Right atrium auricular region (tissue), 2 donors: Measurements from ENCODE around the gene SCGB1D4. TPM values are rescaled to one million over a fixed set of nuclear protein-coding genes. Genes with fewer than 3 reads are reported as not detected.
"Not testable (repeated sequence)": the region's sequence is repeated elsewhere in the genome, so short reads cannot be mapped to it uniquely, and the experiment has no call there.

Source experiments
- DNase-seq: peaks from one replicate; pipeline ENCODE4 v3.0.0-alpha.2; 2019; ENCODE audit warnings: low spot score
- H3K27ac ChIP-seq, 2 donors: fragments of 200-600 bp; sonication (generic); 1 replicate in 1 of 2; 2 replicates in 1 of 2; pipeline ENCODE4 v1.5.1; 2016 to 2019
- H3K27me3 ChIP-seq, 2 donors: fragments of 200-600 bp; sonication (generic); one replicate each; pipeline versions ENCODE4 v1.5.1 to v1.6.0; 2017 to 2019
- H3K36me3 ChIP-seq: fragments of 200-600 bp; sonication (generic); one replicate; pipeline ENCODE4 v1.5.1; 2016
- H3K4me1 ChIP-seq, 2 donors: fragments of 200-600 bp; sonication (generic); one replicate each; pipeline versions ENCODE4 v1.5.1 to v1.6.0; 2017 to 2019
- H3K4me3 ChIP-seq, 2 donors: fragments of 200-600 bp; sonication (generic); 1 replicate in 1 of 2; 2 replicates in 1 of 2; pipeline ENCODE4 v1.5.1; 2017 to 2019; ENCODE audit warnings: mild to moderate bottlenecking in 1 of 2, moderate library complexity in 1 of 2
- H3K9me3 ChIP-seq, 2 donors: fragments of 200-600 bp; sonication (generic); one replicate each; pipeline ENCODE4 v1.5.1; 2019
- total RNA-seq, 2 donors: library from RNA; depleted of rRNA; stranded (reverse); fragments of >200 nt; gene quantifications; one replicate each; pipeline ENCODE4 v1.1.0, GENCODE V29; 2016
- TF ChIP-seq, protein P1 (sequence below), 2 donors: fragments of 200-600 bp; sonication (generic); IDR thresholded peaks; one replicate each; pipeline ENCODE4 v1.5.1; 2019; ENCODE audit warnings: antibody characterized with exemption in 2 of 2

SCGB1D4 gene
- total RNA-seq, 2 donors from 2014 or later: not detected

- Histone ChIP-seq H3K4me1 (peaks cover 0 to 19% of the 10 kb centered on the region in 2 donors), H3K36me3 (no peaks in the 10 kb centered on the region), H3K9me3 (no peaks in the 10 kb centered on the region), H3K27ac (no peak overlapping the region), H3K4me3 (peak overlapping the region; percentile 72), H3K27me3 (no peaks in the 10 kb centered on the region)
- TF ChIP-seq, protein P1, sequence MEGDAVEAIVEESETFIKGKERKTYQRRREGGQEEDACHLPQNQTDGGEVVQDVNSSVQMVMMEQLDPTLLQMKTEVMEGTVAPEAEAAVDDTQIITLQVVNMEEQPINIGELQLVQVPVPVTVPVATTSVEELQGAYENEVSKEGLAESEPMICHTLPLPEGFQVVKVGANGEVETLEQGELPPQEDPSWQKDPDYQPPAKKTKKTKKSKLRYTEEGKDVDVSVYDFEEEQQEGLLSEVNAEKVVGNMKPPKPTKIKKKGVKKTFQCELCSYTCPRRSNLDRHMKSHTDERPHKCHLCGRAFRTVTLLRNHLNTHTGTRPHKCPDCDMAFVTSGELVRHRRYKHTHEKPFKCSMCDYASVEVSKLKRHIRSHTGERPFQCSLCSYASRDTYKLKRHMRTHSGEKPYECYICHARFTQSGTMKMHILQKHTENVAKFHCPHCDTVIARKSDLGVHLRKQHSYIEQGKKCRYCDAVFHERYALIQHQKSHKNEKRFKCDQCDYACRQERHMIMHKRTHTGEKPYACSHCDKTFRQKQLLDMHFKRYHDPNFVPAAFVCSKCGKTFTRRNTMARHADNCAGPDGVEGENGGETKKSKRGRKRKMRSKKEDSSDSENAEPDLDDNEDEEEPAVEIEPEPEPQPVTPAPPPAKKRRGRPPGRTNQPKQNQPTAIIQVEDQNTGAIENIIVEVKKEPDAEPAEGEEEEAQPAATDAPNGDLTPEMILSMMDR (IDR thresholded peaks at IDR 0.05): no peak
- DNase-seq: no peak
Observed at GRCh38 chr11:62338218-62338617, 39.3 kb upstream of the SCGB1D4 start.

DNA sequence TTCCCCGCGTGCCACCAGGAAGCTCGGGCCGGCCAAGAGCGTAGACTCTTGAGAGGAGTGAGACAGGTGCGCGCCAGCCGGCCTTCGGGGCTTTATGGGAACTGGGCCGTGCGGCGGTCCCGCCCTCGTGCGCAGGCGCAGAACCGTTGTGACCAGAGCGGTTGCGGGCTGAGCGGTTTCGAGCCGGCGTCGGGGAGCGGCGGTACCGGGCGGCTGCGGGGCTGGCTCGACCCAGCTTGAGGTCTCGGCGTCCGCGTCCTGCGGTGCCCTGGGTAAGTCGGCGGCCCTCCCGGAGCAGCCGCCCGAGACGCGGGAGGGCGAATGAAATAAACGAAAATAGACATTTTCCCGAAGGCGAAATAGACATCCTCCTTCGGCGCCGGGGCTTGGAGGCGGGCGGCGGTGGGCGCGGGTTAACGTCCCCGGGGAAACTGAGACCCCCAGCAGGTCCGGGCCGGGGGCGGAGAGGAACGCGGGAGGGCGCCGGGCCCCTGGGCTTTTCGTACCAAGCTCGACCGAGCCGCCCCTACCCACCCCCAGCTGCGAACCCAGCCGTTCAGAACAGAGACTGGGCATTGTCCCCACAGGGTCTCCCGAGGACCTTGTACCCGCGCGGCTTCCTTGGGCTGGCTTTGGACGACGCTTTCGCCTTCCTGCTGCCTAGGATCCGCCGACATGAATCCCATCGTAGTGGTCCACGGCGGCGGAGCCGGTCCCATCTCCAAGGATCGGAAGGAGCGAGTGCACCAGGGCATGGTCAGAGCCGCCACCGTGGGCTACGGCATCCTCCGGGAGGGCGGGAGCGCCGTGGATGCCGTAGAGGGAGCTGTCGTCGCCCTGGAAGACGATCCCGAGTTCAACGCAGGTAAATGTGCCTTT lies 38.7 kb upstream of the SCGB1D4 start, which contains the start of gene ASRGL1:
Gene ASRGL1 (plus strand): TSS at position 146 of the 879 bp plus-strand sequence. CDS start 530 bp downstream, at position 676.
- Histone ChIP-seq H3K4me3 (peak within 1 kb of the TSS; percentile 72), H3K27ac (peak within 1 kb of the TSS; percentile 48 to 49), H3K9me3 (no peaks in the 10 kb centered on the region), H3K36me3 (no peaks in the 10 kb centered on the region), H3K4me1 (peaks cover 0 to 19% of the 10 kb centered on the region in 2 donors), H3K27me3 (no peaks in the 10 kb centered on the region)
- peak; percentile 74 for DNase-seq
- TF ChIP-seq, protein P1 (IDR thresholded peaks at IDR 0.05): no peak

- H3K27ac ChIP-seq: peak overlapping the region; percentile 48 to 49
- not testable (repeated sequence) for H3K27me3 ChIP-seq, DNase-seq, H3K36me3 ChIP-seq, H3K9me3 ChIP-seq
- H3K4me1 ChIP-seq: peaks cover 0 to 19% of the 10 kb centered on the region in 2 donors
- peak overlapping the region; percentile 72 for H3K4me3 ChIP-seq
Observed at GRCh38 chr11:62336949-62337302, 38.1 kb upstream of the SCGB1D4 start.

DNA sequence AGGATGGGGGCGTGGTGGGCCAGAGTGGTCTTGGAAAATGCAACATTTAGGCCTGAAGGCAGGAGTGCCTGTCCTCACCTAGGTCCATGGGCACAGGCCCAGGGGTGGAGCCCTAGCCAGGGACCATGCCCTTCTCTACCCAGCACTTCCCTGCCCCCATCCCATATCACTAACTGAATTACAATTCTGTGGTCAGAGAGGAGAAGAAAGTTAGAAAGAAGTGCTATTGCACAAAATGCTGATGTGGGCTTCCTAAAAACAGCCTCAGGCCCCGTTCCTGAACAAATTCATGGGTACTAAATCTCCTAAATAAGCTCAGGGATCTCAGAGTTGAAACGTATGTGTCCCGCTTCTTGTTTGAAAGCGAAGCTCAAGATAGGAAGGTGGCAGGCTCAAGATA lies 34.9 kb upstream of the SCGB1D4 start:
- Histone ChIP-seq H3K9me3 (no peaks in the 10 kb centered on the region), H3K4me3 (no peak overlapping the region), H3K27me3 (no peaks in the 10 kb centered on the region), H3K4me1 (peaks cover 0 to 12% of the 10 kb centered on the region in 2 donors), H3K27ac (no peak overlapping the region), H3K36me3 (no peaks in the 10 kb centered on the region)
- DNase-seq: no peak
- TF ChIP-seq, protein P1 (IDR thresholded peaks at IDR 0.05): no peak

GRCh38 chr11:62331264-62331663 lies 32.4 kb upstream of the SCGB1D4 start:
- not testable (repeated sequence) for H3K9me3 ChIP-seq, H3K27ac ChIP-seq, H3K27me3 ChIP-seq, H3K4me1 ChIP-seq, H3K36me3 ChIP-seq, H3K4me3 ChIP-seq, DNase-seq

DNA sequence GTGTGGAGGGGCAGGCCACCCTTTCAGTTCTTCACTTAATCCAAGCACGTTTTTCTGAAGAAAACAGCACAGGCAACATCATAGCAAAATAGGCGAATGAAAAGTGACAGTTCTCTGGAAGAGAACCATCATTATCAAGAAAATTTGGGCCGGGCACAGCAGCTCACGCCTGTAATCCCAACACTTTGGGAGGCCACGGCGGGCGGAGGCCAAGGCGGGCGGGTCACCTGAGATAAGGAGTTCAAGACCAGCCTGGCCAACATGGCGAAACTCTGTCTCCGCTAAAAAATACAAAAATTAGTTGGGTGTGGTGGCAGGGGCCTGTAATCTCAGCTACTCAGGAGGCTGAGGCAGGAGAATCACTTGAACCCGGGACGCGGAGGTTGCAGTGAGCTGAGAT lies 28.7 kb upstream of the SCGB1D4 start:
- DNase-seq, H3K27ac ChIP-seq, H3K4me3 ChIP-seq, H3K36me3 ChIP-seq, H3K9me3 ChIP-seq, H3K27me3 ChIP-seq, H3K4me1 ChIP-seq: not testable (repeated sequence)

GRCh38 chr11:62326719-62327118 lies 27.8 kb upstream of the SCGB1D4 start:
- H3K27ac ChIP-seq, H3K4me1 ChIP-seq, H3K27me3 ChIP-seq, H3K9me3 ChIP-seq, H3K36me3 ChIP-seq, DNase-seq, H3K4me3 ChIP-seq: not testable (repeated sequence)

DNA sequence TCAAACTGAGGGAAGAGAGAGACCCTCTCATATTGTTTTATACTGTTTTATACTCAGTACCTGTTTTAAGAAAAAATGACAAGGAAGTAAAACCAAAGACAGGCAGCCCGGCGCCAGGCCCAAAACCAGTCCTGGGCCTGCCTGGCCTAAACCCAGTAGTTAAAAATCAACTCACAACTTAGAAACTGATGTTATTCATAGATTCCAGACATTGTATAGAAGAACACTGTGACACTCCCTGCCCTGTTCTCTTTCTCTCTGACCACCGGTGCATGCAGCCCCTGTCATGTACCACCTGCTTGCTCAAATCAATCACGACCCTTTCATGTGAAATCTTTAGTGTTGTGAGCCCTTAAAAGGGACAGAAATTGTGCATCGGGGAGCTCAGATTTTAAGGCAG lies 26.9 kb upstream of the SCGB1D4 start:
- not testable (repeated sequence) for H3K36me3 ChIP-seq, DNase-seq, H3K4me1 ChIP-seq, H3K27ac ChIP-seq, H3K4me3 ChIP-seq, H3K9me3 ChIP-seq, H3K27me3 ChIP-seq
